Spleen (tissue), 11 donors: ENCODE measurements around the gene OCRL. TPM values are rescaled to one million over a fixed set of nuclear protein-coding genes. Genes with fewer than 3 reads are reported as not detected.

Experiments
- DNase-seq: peaks from one replicate; pipeline ENCODE4 v3.0.0-alpha.2; 2020
- H3K27ac ChIP-seq, 8 donors: fragments of 200-600 bp; sonication (generic) in 7 of 8; 1 replicate in 4 of 8; 2 replicates in 4 of 8; pipeline versions ENCODE4 v1.5.0 to v1.8.0; 2016 to 2021; ENCODE audit warnings: inconsistent platforms in 4 of 8, mild to moderate bottlenecking in 4 of 8, moderate library complexity in 1 of 8
- H3K27me3 ChIP-seq, 7 donors: fragments of 200-600 bp; sonication (generic) in 6 of 7; replicated peaks in 1 of 7; 1 replicate in 4 of 7; 2 replicates in 3 of 7; pipeline versions ENCODE4 v1.5.0 to v1.8.0; 2016 to 2021; ENCODE audit warnings: inconsistent platforms in 3 of 7, mild to moderate bottlenecking in 1 of 7
- H3K36me3 ChIP-seq, 6 donors: fragments of 200-600 bp; sonication (generic) in 5 of 6; 1 replicate in 4 of 6; 2 replicates in 2 of 6; pipeline versions ENCODE4 v1.5.0 to v1.8.0; 2016 to 2021; ENCODE audit warnings: inconsistent platforms in 2 of 6
- H3K4me1 ChIP-seq, 6 donors: fragments of 200-600 bp; sonication (generic) in 5 of 6; 1 replicate in 3 of 6; 2 replicates in 3 of 6; pipeline versions ENCODE4 v1.5.0 to v1.8.0; 2016 to 2021; ENCODE audit warnings: inconsistent platforms in 3 of 6
- H3K4me3 ChIP-seq, 8 donors: fragments of 200-600 bp; sonication (generic) in 7 of 8; 1 replicate in 4 of 8; 2 replicates in 4 of 8; pipeline versions ENCODE4 v1.5.0 to v1.8.0; 2016 to 2021; ENCODE audit warnings: inconsistent platforms in 4 of 8, mild to moderate bottlenecking in 4 of 8, moderate library complexity in 2 of 8
- H3K9me3 ChIP-seq, 8 donors: fragments of 200-600 bp; sonication (generic) in 7 of 8; 1 replicate in 4 of 8; 2 replicates in 4 of 8; pipeline versions ENCODE4 v1.5.0 to v1.8.0; 2016 to 2021; ENCODE audit warnings: inconsistent platforms in 4 of 8
- POLR2A ChIP-seq, 3 donors: fragments of 450-650 bp; IDR thresholded peaks; one replicate each; pipeline ENCODE4 v1.5.1; 2017; ENCODE audit warnings: antibody characterized with exemption in 3 of 3, mild to moderate bottlenecking in 1 of 3
- POLR2AphosphoS5 ChIP-seq, 3 donors: sonication (generic); formaldehyde crosslinking; IDR thresholded peaks; one replicate each; pipeline ENCODE4 v1.5.1; 2017; ENCODE audit warnings: antibody characterized with exemption in 3 of 3
- WGBS, 5 donors: extraction: QIAGEN DNeasy Blood & Tissue Kit in 3 of 5; methylation state at CpG; one replicate each; pipeline versions ENCODE4 v1.1.5 to v1.1.7; 2013 to 2018; 5-methylcytosine and 5-hydroxymethylcytosine counted together
- intact Hi-C: fragments of 100-400 bp; cut with DNase I; formaldehyde crosslinking; loops from one replicate; pipeline ENCODE4 v1.15.0; 2023; ENCODE audit warnings: low total_unique reads
- polyA plus RNA-seq, 3 donors: library from polyadenylated mRNA; stranded (reverse); fragments of 200-250 nt; gene quantifications; one replicate each; pipeline ENCODE4 v1.2.1, GENCODE V29; 2013
- total RNA-seq, 7 donors: library from RNA; depleted of rRNA in 3 of 7; stranded (reverse); fragments of >200 nt in 3 of 7; fragmentation: NEBNext Ultra II Directional in 4 of 7; extraction: Animal tissue kit (Norgen Biotek cat#: 25700) in 4 of 7; gene quantifications; one replicate each; pipeline versions ENCODE4 v1.1.0 to v1.2.1, GENCODE V29; 2016 to 2021
- TF ChIP-seq, protein P1 (sequence below), 11 experiments: fragments of 200-600 bp in 7 of 11; fragments of 450-650 bp in 4 of 11; sonication (generic) in 4 of 11; IDR thresholded peaks in 8 of 11; conservative IDR thresholded peaks in 3 of 11; 1 replicate in 7 of 11; 2 replicates in 4 of 11; pipeline versions ENCODE4 v1.4.0 to v1.8.0; 2016 to 2021; ENCODE audit warnings: antibody characterized with exemption in 11 of 11, inconsistent platforms in 4 of 11, mild to moderate bottlenecking in 1 of 11
- donor health status: healthy with polysubstance abuse.
- donor health status: DM: no; HTN: no; CAD: no; lungs with moderate emphysema.
- donor health status: DM: no; HTN: no; CAD: no.
- donor health status: Bipolar disorder and iron deficiency.
- donor health status: healthy.
- donor health status: DM: no; HTN: no; CAD: no.
- donor health status: DM: yes; HTN: yes; CAD: no.

OCRL gene
- total and polyA plus RNA-seq, 10 donors, result 3.2 to 16.9 (median 11.2) TPM

DNA sequence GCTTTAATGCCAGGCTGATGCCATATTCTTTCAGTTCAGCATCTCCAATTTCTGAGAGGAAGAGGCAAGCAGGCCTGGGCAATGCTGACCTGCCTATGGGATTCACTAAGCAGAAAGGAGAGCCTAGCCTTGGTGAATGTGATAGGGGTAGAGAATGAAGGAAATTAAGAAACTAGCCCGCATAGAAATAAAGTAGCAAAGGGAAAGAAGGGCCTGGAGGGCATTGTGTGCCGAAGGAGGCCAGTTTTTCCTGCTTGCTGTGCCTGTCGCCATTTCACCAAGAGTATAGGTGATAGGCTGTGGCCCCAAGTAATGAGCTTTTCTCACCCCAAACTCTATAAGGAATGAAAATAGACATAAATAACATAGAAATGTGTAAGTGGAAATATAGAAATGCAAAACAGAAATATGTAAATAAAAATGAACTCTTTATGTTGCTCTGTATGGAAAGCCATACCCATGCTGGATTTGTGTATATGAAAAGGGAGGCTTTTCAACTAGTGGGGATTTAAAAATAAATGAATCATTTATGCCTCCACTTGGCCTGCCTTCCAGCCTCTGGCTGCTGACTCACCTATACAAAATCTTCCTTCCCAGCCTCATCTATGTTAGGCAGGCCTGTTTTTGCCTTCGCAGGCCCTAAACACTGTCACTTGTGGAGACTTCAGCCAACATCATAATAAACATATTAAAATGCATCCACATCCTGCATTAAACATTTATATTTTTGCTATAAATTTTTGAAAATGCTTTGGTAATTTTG is 5.1 kb upstream of the OCRL start:
- no peak for DNase-seq
- no peaks in the 10 kb centered on the region for H3K36me3 ChIP-seq
- H3K9me3 ChIP-seq, result no peaks in the 10 kb centered on the region
- no peak overlapping the region for H3K27ac ChIP-seq
- peaks cover 0 to under 1% (median 0%) of the 10 kb centered on the region in 7 donors for H3K27me3 ChIP-seq
- WGBS, 5 donors, result 78 to 96% (median 93%) methylated on average over 4 of the region's 4 CpGs
- TF ChIP-seq POLR2A (IDR thresholded peaks at IDR 0.05), result no peak
- intact Hi-C loops, result no loop called here
- no peaks in the 10 kb centered on the region for H3K4me1 ChIP-seq
- no peak overlapping the region for H3K4me3 ChIP-seq

GRCh38 chrX:129540722-129541184 is 694 bp downstream of the OCRL start:
- no peak for DNase-seq
- no peaks in the 10 kb centered on the region for H3K36me3 ChIP-seq
- H3K4me3 ChIP-seq, result peak overlapping the region; percentile 37 to 77 (median 51)
- 0 to 45% (median 3%) methylated on average over 1 to 14 of the region's 14 CpGs for WGBS, 5 donors
- H3K27me3 ChIP-seq, result peaks cover 0 to 3% (median 0%) of the 10 kb centered on the region in 7 donors
- peak overlapping the region in 6 of 8 donors; percentile 52 to 82 (median 74) for H3K27ac ChIP-seq
- peaks cover 0 to 8% (median 1%) of the 10 kb centered on the region in 6 donors for H3K4me1 ChIP-seq
- TF ChIP-seq, protein P1, sequence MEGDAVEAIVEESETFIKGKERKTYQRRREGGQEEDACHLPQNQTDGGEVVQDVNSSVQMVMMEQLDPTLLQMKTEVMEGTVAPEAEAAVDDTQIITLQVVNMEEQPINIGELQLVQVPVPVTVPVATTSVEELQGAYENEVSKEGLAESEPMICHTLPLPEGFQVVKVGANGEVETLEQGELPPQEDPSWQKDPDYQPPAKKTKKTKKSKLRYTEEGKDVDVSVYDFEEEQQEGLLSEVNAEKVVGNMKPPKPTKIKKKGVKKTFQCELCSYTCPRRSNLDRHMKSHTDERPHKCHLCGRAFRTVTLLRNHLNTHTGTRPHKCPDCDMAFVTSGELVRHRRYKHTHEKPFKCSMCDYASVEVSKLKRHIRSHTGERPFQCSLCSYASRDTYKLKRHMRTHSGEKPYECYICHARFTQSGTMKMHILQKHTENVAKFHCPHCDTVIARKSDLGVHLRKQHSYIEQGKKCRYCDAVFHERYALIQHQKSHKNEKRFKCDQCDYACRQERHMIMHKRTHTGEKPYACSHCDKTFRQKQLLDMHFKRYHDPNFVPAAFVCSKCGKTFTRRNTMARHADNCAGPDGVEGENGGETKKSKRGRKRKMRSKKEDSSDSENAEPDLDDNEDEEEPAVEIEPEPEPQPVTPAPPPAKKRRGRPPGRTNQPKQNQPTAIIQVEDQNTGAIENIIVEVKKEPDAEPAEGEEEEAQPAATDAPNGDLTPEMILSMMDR (IDR thresholded peaks at IDR 0.05 in 8 of 11, conservative IDR thresholded peaks at IDR 0.05 in 3 of 11), result peak in 1 of 11 experiments; percentile 2
- TF ChIP-seq POLR2A (IDR thresholded peaks at IDR 0.05) (no peak), POLR2AphosphoS5 (IDR thresholded peaks at IDR 0.05) (no peak)
- intact Hi-C loops, result no loop called here
- H3K9me3 ChIP-seq, result no peaks in the 10 kb centered on the region

GRCh38 chrX:129544780-129545179 is 4.7 kb downstream of the OCRL start:
- Histone ChIP-seq H3K9me3 (no peaks in the 10 kb centered on the region), H3K27ac (no peak overlapping the region), H3K4me3 (no peak overlapping the region), H3K36me3 (peaks cover 0 to 4% (median 0%) of the 10 kb centered on the region in 6 donors), H3K4me1 (peaks cover 0 to 8% (median 1%) of the 10 kb centered on the region in 6 donors), H3K27me3 (peaks cover 0 to 3% (median 0%) of the 10 kb centered on the region in 7 donors)
- 83 to 95% (median 92%) methylated on average over 2 of the region's 2 CpGs for WGBS, 5 donors
- no peak for DNase-seq
- no peak for TF ChIP-seq POLR2A (IDR thresholded peaks at IDR 0.05)
- TF ChIP-seq POLR2AphosphoS5 (IDR thresholded peaks at IDR 0.05), result no peak
- TF ChIP-seq, protein P1 (IDR thresholded peaks at IDR 0.05 in 8 of 11, conservative IDR thresholded peaks at IDR 0.05 in 3 of 11), result no peak
- intact Hi-C loops, result no loop called here

DNA sequence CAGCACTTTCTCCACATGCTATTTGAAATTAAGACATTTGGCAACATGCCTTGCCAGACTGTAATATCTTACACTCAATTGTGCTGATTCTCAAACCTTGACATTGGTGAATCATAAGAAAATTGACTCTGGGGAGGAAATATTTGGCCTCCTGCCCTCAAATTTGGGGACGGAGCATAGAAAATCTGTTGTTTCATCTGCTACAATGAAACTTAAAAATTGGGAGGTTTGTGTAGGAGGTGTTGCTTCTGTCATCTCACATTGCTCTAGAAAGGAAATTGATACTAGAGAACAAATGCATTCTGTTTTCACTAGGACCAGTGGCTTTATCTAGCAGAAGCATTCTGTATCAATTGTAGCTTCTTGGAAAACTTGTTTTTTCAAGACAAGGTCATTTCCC is 5.3 kb downstream of the OCRL start:
- no peak overlapping the region for H3K27ac ChIP-seq
- H3K36me3 ChIP-seq, result peaks cover 0 to 4% (median 0%) of the 10 kb centered on the region in 6 donors
- no peak for DNase-seq
- no peaks in the 10 kb centered on the region for H3K27me3 ChIP-seq
- TF ChIP-seq POLR2A (IDR thresholded peaks at IDR 0.05), result no peak
- TF ChIP-seq, protein P1 (IDR thresholded peaks at IDR 0.05 in 8 of 11, conservative IDR thresholded peaks at IDR 0.05 in 3 of 11), result no peak
- no peak for TF ChIP-seq POLR2AphosphoS5 (IDR thresholded peaks at IDR 0.05)
- H3K9me3 ChIP-seq, result no peaks in the 10 kb centered on the region
- 48 to 78% (median 74%) methylated on average over 1 of the region's 1 CpG for WGBS, 5 donors
- intact Hi-C loops, result no loop called here
- H3K4me3 ChIP-seq, result no peak overlapping the region
- H3K4me1 ChIP-seq, result peaks cover 0 to 8% (median 1%) of the 10 kb centered on the region in 6 donors
